ENCODE measurements around the gene TCL1A. TPM values are rescaled to one million over a fixed set of nuclear protein-coding genes. Genes with fewer than 3 reads are reported as not detected.

The TCL1A gene
- total RNA-seq, 4 donors from 2014 or later = not detected

GRCh38 chr14:95663226-95663797 lies 50.6 kb downstream of the TCL1A start:
- H3K36me3 ChIP-seq = no peaks in the 10 kb centered on the region
- intact Hi-C loops (cut with DNase I) = no loop called here
- DNase-seq = no peak
- no peak overlapping the region for H3K4me3 ChIP-seq
- H3K27me3 ChIP-seq = peaks cover 0 to 28% (median 0%) of the 10 kb centered on the region in 4 donors
- H3K4me1 ChIP-seq = peaks cover 0 to 11% (median 0%) of the 10 kb centered on the region in 3 donors
- WGBS, 2 donors = 65 to 72% methylated on average over 5 of the region's 5 CpGs
- H3K27ac ChIP-seq = no peak overlapping the region
- TF ChIP-seq CTCF (IDR thresholded peaks at IDR 0.05) = no peak
- TF ChIP-seq POLR2A (IDR thresholded peaks at IDR 0.05) = no peak
- no peaks in the 10 kb centered on the region for H3K9me3 ChIP-seq

- no peak for TF ChIP-seq POLR2A (IDR thresholded peaks at IDR 0.05)
- TF ChIP-seq CTCF (IDR thresholded peaks at IDR 0.05) = no peak
- Histone ChIP-seq H3K4me1 (peaks cover 0 to 11% (median 0%) of the 10 kb centered on the region in 3 donors), H3K4me3 (peak overlapping the region in 1 of 4 donors; percentile 27), H3K27ac (no peak overlapping the region), H3K27me3 (peaks cover 0 to 35% (median 0%) of the 10 kb centered on the region in 4 donors), H3K36me3 (no peaks in the 10 kb centered on the region), H3K9me3 (no peaks in the 10 kb centered on the region)
- WGBS, 2 donors = 16 to 40% methylated on average over 4 of the region's 4 CpGs
- intact Hi-C loops (cut with DNase I) = no loop called here
- no peak for DNase-seq
Measured at GRCh38 chr14:95662376-95663186, 51.3 kb downstream of the TCL1A start.

GRCh38 chr14:95660651-95661515 lies 53.0 kb downstream of the TCL1A start:
- peaks cover 0 to 36% (median 0%) of the 10 kb centered on the region in 4 donors for H3K27me3 ChIP-seq
- H3K9me3 ChIP-seq = no peaks in the 10 kb centered on the region
- TF ChIP-seq CTCF (IDR thresholded peaks at IDR 0.05) (no peak), POLR2A (IDR thresholded peaks at IDR 0.05) (no peak)
- peaks cover 0 to 11% (median 0%) of the 10 kb centered on the region in 3 donors for H3K4me1 ChIP-seq
- H3K36me3 ChIP-seq = no peaks in the 10 kb centered on the region
- 38 to 51% methylated on average over 13 of the region's 13 CpGs for WGBS, 2 donors
- no peak overlapping the region for H3K27ac ChIP-seq
- intact Hi-C loops (cut with DNase I) = no loop called here
- DNase-seq = no peak
- no peak overlapping the region for H3K4me3 ChIP-seq

- intact Hi-C loops (cut with DNase I) = no loop called here
- peaks cover 0 to 36% (median 0%) of the 10 kb centered on the region in 4 donors for H3K27me3 ChIP-seq
- no peak for TF ChIP-seq CTCF (IDR thresholded peaks at IDR 0.05)
- no peak for TF ChIP-seq POLR2A (IDR thresholded peaks at IDR 0.05)
- no peak for DNase-seq
- no peaks in the 10 kb centered on the region for H3K9me3 ChIP-seq
- 75 to 81% methylated on average over 1 to 4 of the region's 5 CpGs for WGBS, 2 donors
- no peaks in the 10 kb centered on the region for H3K36me3 ChIP-seq
- H3K27ac ChIP-seq = no peak overlapping the region
- peaks cover 0 to 11% (median 0%) of the 10 kb centered on the region in 3 donors for H3K4me1 ChIP-seq
- no peak overlapping the region for H3K4me3 ChIP-seq
Measured at GRCh38 chr14:95659990-95660385, 53.9 kb downstream of the TCL1A start.

Small RNA genes within 50 kb of the gene (small RNA-seq; reads per million reads assigned to genes)
- gene RF02193 = 0 reads per million in 4 donors

Other genes starting within 250 kb of the TCL1A start
- 10 to 100 TPM in 1 of 4 donors, 1 to 10 TPM in 3; 1.5 to 11.6 (median 5.5) TPM for gene SYNE3, start 197.5 kb downstream of the TCL1A start, total RNA-seq
- 10 to 100 TPM; 14.4 to 40.1 (median 32.6) TPM for gene GLRX5, start 179.1 kb downstream of the TCL1A start, total RNA-seq
- gene TCL1B, start 27.7 kb downstream of the TCL1A start, total RNA-seq = not detected
- not detected for gene TUNAR, start 162.7 kb upstream of the TCL1A start, total RNA-seq

All from esophagus squamous epithelium (tissue), 5 donors.